Nucleus accumbens (tissue), 56 donors: Measurements from ENCODE around the gene STXBP2.
"Not testable (repeated sequence)": the region's sequence is repeated elsewhere in the genome, so short reads cannot be mapped to it uniquely, and the experiment has no call there.

Experiments used
- DNase-seq, 56 donors: peaks; one replicate each; lab custom pipeline; 2025; lab: John Stamatoyannopoulos, UW

The STXBP2 gene

GRCh38 chr19:7631577-7631976, 5.3 kb upstream of the STXBP2 start:
- no peak for DNase-seq

GRCh38 chr19:7632340-7633203, 4.3 kb upstream of the STXBP2 start:
- no peak for DNase-seq

- no peak for DNase-seq
These were observed 3.2 kb upstream of the STXBP2 start, which contains the start of gene PCP2 for GRCh38 chr19:7633698-7634097. TSS of gene PCP2 (minus strand) at chr19:7633719. CDS start at chr19:7633457, 262 bp downstream.

- no peak for DNase-seq
These were observed 1.2 kb upstream of the STXBP2 start for GRCh38 chr19:7635670-7636069.

GRCh38 chr19:7636317-7636690, 606 bp upstream of the STXBP2 start:
- no peak for DNase-seq

- DNase-seq = peak in 2 of 56 donors; percentile 22 to 25
These were observed 705 bp downstream of the STXBP2 start for GRCh38 chr19:7637374-7638256.

GRCh38 chr19:7638802-7639465, 2.0 kb downstream of the STXBP2 start:
- no peak for DNase-seq

GRCh38 chr19:7639863-7640348, 3.0 kb downstream of the STXBP2 start:
- DNase-seq = no peak

- no peak for DNase-seq
These were observed 3.9 kb downstream of the STXBP2 start for GRCh38 chr19:7640803-7641202.

GRCh38 chr19:7641290-7642276, 4.7 kb downstream of the STXBP2 start:
- no peak for DNase-seq

- no peak for DNase-seq
These were observed 5.6 kb downstream of the STXBP2 start for GRCh38 chr19:7642295-7643030.

- no peak for DNase-seq
These were observed 6.1 kb downstream of the STXBP2 start for GRCh38 chr19:7643031-7643415.

GRCh38 chr19:7643629-7644549, 7.0 kb downstream of the STXBP2 start:
- not testable (repeated sequence) for DNase-seq

GRCh38 chr19:7644550-7644877, 7.6 kb downstream of the STXBP2 start:
- DNase-seq = no peak

GRCh38 chr19:7645163-7645562, 8.3 kb downstream of the STXBP2 start:
- no peak for DNase-seq

GRCh38 chr19:7645656-7646425, 8.9 kb downstream of the STXBP2 start:
- DNase-seq = no peak

- DNase-seq = no peak
These were observed 9.5 kb downstream of the STXBP2 start for GRCh38 chr19:7646426-7646700.
